ENCODE measurements around the gene FBLN5. TPM values are rescaled to one million over a fixed set of nuclear protein-coding genes. Genes with fewer than 3 reads are reported as not detected.

Gene FBLN5
- total and polyA plus RNA-seq, 2 of the 4 experiments (the other 2 are of a cell fraction): 10.6 to 76.4 TPM

GRCh38 chr14:91848504-91849001 is 98.9 kb downstream of the FBLN5 start:
- Histone ChIP-seq H3K4me1 (ENCODE audit: control insufficient read depth, insufficient read depth, low read length) (no peaks in the 10 kb centered on the region), H4K20me1 (ENCODE audit: insufficient read depth, low read length) (no peaks in the 10 kb centered on the region), H3K79me1 (ENCODE audit: low read depth in 1 of 2, low read length in 2 of 2) (no peaks in the 10 kb centered on the region), H2AK5ac (ENCODE audit: low read depth, low read length) (no peak overlapping the region), H2BK5ac (ENCODE audit: low read depth, low read length, poor library complexity, severe bottlenecking) (no peak overlapping the region), H3K4ac (ENCODE audit: low read depth, low read length) (no peak overlapping the region), H3K27me3 (ENCODE audit: control insufficient read depth, insufficient read depth, low read length) (peaks cover 2% of the 10 kb centered on the region), H2AK9ac (replicated peaks; ENCODE audit: low read depth, low read length, poor library complexity) (no peak overlapping the region), H3K27ac (ENCODE audit: insufficient read depth, low read length) (no peak overlapping the region), H4K5ac (ENCODE audit: low read depth, low read length) (no peak overlapping the region), H4K91ac (ENCODE audit: insufficient read depth, low read depth, low read length) (no peak overlapping the region), H3K23ac (ENCODE audit: low read depth, low read length) (no peak overlapping the region), H4K8ac (ENCODE audit: low read depth in 2 of 2, low read length in 2 of 2) (no peak overlapping the region), H3K9ac (ENCODE audit: low read depth, low read length) (no peak overlapping the region), H3K14ac (replicated peaks; ENCODE audit: low read depth, low read length) (no peak overlapping the region), H3K9me1 (ENCODE audit: insufficient read depth, low read length) (no peaks in the 10 kb centered on the region), H2BK20ac (ENCODE audit: low read depth, low read length) (no peak overlapping the region), H3K56ac (ENCODE audit: extremely low read depth, insufficient read depth, low read length) (no peak overlapping the region), H3K36me3 (ENCODE audit: control insufficient read depth, insufficient read depth, low read length) (no peaks in the 10 kb centered on the region), H3K4me3 (ENCODE audit: insufficient read depth, low read depth, low read length) (no peak overlapping the region), H3K4me2 (ENCODE audit: low read depth, low read length) (no peak overlapping the region), H3K18ac (ENCODE audit: low read depth, low read length) (no peak overlapping the region), H2BK120ac (ENCODE audit: low read depth, low read length) (no peak overlapping the region), H2BK15ac (ENCODE audit: low read depth, low read length) (no peak overlapping the region), H3K9me3 (ENCODE audit: control insufficient read depth, insufficient read depth, low read length) (no peaks in the 10 kb centered on the region), H2AFZ (replicated peaks; ENCODE audit: low read length, poor library complexity) (no peak overlapping the region)
- ChIA-PET POLR2A (ENCODE audit: unreplicated experiment) (no interaction called here), CTCF (interaction anchor here (0.7 to 1.0 kb wide), 2 partner anchors 9 to 11 kb away, joined by 3 to 4 read pairs; no protein-coding TSS in a partner anchor)
- dilution Hi-C loops (cut with HindIII; ENCODE audit: low sequenced_read_pairs, unreplicated experiment) (no loop called here), intact Hi-C loops (cut with micrococcal nuclease) (no loop called here), in situ Hi-C loops (cut with MboI; ENCODE audit: low sequenced_read_pairs) (no loop called here)
- WGBS, 2 experiments (ENCODE audit: extremely low coverage in 2 of 2, insufficient read length in 1 of 2): no CpG with 5 or more reads among the region's 4 CpGs
- no TSS peak for BruUV-seq (replicated peaks)
- ATAC-seq (ENCODE audit: low read depth): no peak
- TF ChIP-seq ELK1 (IDR thresholded peaks at IDR 0.05; ENCODE audit: borderline replicate concordance, low read depth, low read length): no peak
- TF ChIP-seq CEBPB (IDR thresholded peaks at IDR 0.05; ENCODE audit: low read depth, low read length): no peak
- TF ChIP-seq MAZ (IDR thresholded peaks at IDR 0.05; ENCODE audit: borderline replicate concordance, low read depth, low read length): no peak
- TF ChIP-seq BHLHE40 (IDR thresholded peaks at IDR 0.05; ENCODE audit: low read depth, low read length): no peak
- no peak for TF ChIP-seq RAD21 (IDR thresholded peaks at IDR 0.05; ENCODE audit: low read length)
- TF ChIP-seq NFE2L2 (IDR thresholded peaks at IDR 0.05; ENCODE audit: low read depth, low read length): no peak
- TF ChIP-seq FOS (IDR thresholded peaks at IDR 0.05; ENCODE audit: low read depth, low read length): no peak
- no peak for TF ChIP-seq MAFK (IDR thresholded peaks at IDR 0.05; ENCODE audit: low read depth, low read length)
- TF ChIP-seq SMC3 (IDR thresholded peaks at IDR 0.05; ENCODE audit: low read depth, low read length): no peak
- DNase-seq: no peak

All from IMR-90 (cell line).